GM12891 (cell line): Measurements from ENCODE around the gene MANF.
"Not testable (repeated sequence)": the region's sequence is repeated elsewhere in the genome, so short reads cannot be mapped to it uniquely, and the experiment has no call there.

ENCODE experiments used
- DNase-seq: peaks from one replicate; pipeline ENCODE4 v3.0.0; 2011; ENCODE audit warnings: low spot score; ENCODE audit not compliant: insufficient read length
- FAIRE-seq: peaks from 2 replicates; lab custom pipeline; 2011; peaks lifted over from hg19 to GRCh38; lab: Jason Lieb, UNC
- PAX5 ChIP-seq: IDR thresholded peaks from 2 replicates; pipeline ENCODE4 v1.6.1; 2011; ENCODE audit warnings: low read length, moderate library complexity, mild to moderate bottlenecking; ENCODE audit not compliant: insufficient read depth, severe bottlenecking
- POLR2A ChIP-seq: IDR thresholded peaks from 2 replicates; pipeline ENCODE4 v1.6.1; 2011; ENCODE audit warnings: low read depth, low read length, control low read depth
- POLR2AphosphoS5 ChIP-seq: IDR thresholded peaks from 2 replicates; pipeline ENCODE4 v1.6.1; 2011; ENCODE audit warnings: low read depth, low read length, control low read depth
- POU2F2 ChIP-seq: IDR thresholded peaks from 2 replicates; pipeline ENCODE4 v1.6.1; 2011; ENCODE audit warnings: low read depth, mild to moderate bottlenecking, control low read depth, low read length, moderate library complexity
- SPI1 ChIP-seq: IDR thresholded peaks from 2 replicates; pipeline ENCODE4 v1.6.1; 2011; ENCODE audit warnings: low read depth, low read length, control low read depth
- TAF1 ChIP-seq: IDR thresholded peaks from 2 replicates; pipeline ENCODE4 v1.6.1; 2011; ENCODE audit warnings: low read depth, low read length, control low read depth

MANF gene

DNA sequence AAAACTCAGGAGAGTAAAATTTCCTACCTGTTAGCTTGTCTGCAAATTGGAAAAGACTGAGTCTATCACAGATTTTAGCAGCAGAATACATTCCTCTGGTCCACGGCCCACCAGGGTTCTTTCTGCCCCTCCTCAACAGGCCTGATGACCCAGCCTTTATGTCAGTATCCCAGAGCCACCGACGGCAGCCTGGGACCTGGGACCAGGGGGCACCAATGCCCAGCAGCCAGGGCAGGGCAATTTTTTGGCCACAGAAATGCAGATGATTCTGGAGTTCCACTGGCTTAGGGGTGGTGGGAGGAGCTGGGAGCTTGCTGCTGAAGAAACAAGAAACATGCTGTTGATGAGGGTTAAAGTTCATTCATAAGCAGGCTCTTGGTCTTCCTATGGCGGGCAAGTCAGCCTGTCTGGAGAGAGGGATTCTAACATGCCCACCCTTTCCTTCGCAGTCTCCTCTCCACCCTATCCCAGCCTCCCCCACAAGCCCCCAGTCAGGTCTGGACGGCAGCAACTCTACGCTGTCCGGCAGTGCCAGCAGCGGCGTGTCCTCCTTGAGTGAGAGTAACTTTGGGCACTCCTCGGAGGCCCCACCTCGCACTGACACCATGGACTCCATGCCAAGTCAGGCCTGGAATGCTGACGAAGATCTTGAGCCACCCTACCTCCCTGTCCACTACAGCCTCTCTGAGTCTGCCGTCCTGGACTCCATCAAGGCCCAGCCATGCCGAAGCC lies 4.3 kb upstream of the MANF start:
- FAIRE-seq (no peak), DNase-seq (no peak)
- TF ChIP-seq POU2F2: no peak
- TF ChIP-seq POLR2AphosphoS5: no peak
- TF ChIP-seq TAF1: no peak
- no peak for TF ChIP-seq POLR2A
- no peak for TF ChIP-seq PAX5
- TF ChIP-seq SPI1: no peak

DNA sequence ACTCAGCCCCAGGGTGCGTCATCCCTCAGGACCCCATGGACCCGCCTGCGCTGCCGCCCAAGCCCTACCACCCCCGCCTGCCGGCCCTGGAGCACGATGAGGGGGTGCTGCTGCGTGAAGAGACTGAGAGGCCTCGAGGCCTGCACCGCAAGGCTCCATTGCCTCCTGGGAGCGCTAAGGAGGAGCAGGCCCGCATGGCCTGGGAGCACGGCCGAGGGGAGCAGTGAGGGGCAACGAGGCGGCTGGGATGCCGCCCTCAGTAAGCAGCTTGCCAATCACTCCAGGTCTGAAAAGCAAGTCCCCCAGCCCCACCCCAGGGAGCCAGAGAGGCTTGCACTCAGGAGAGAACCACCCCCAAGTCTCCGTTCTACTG lies 3.8 kb upstream of the MANF start:
- DNase-seq (no peak), FAIRE-seq (no peak)
- TF ChIP-seq PAX5: no peak
- no peak for TF ChIP-seq POLR2AphosphoS5
- no peak for TF ChIP-seq TAF1
- TF ChIP-seq POU2F2: no peak
- TF ChIP-seq SPI1: no peak
- no peak for TF ChIP-seq POLR2A

DNA sequence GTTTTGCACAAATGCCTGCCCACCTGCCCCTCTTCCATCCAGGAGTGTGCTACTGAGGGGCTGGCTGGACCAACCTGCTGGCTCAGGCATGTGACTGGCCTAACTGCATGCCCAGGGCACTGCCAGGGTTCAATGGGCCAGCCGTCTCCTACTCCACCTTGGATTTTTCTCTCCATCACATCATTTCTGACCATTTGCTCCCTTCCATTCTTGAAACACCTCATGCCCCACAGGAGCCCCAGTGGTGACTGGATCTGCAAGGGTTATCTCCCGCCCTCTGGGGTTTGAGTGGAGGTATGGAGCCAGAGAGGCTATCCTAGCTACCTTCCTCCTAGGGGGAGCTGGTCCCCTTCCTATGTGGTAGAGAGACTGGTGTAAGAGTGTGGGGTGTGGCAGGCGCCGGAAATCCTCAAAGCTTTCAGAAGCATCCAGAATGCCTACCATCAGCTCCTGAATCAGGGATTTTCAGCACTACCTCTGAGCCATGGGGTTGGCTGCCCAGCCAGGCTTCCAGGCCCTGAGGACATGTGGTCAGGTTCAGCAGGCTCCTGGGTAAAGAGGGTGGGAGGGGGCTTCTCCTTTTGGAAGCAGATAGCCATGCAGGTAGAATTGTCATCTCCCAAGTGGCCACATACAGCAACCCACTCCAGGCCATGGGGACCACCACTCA lies 2.9 kb upstream of the MANF start:
- TF ChIP-seq POLR2AphosphoS5 (no peak), POLR2A (no peak), SPI1 (no peak), PAX5 (no peak), POU2F2 (no peak), TAF1 (no peak)
- FAIRE-seq (no peak), DNase-seq (no peak)

DNA sequence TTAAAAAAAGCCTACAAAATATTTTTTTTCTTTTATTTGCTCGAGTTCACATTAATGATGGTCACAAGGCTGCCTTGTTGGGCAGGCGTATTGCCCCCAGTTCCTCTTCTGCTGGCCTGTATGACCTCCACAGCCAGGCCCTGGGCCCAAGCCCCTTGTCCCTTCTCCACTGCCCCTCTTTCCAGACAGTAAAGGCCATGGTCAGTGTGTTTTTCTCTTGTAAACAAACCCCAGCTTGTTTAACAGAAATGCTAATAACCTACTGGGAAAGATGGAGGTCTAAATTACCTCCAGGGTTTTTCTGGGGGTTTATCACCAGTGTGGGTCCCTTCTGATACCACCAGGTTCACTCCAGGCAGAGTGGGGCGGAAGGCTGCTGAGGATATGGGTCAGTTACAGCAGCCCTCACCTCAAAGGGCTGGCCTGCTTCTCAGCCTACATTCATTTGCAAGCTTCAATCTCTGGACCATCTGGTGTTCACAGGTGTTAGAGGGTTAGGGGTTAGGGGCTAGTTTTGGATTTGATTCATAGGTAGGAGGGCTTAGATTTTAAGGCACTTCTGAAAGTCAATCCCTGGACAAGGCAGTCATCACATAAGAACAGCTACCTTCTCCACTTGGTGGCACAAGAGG lies 2.0 kb upstream of the MANF start:
- TF ChIP-seq POU2F2: no peak
- no peak for TF ChIP-seq TAF1
- TF ChIP-seq POLR2AphosphoS5: no peak
- TF ChIP-seq PAX5: no peak
- TF ChIP-seq SPI1: no peak
- no peak for TF ChIP-seq POLR2A
- FAIRE-seq (peak; percentile 33), DNase-seq (no peak)

DNA sequence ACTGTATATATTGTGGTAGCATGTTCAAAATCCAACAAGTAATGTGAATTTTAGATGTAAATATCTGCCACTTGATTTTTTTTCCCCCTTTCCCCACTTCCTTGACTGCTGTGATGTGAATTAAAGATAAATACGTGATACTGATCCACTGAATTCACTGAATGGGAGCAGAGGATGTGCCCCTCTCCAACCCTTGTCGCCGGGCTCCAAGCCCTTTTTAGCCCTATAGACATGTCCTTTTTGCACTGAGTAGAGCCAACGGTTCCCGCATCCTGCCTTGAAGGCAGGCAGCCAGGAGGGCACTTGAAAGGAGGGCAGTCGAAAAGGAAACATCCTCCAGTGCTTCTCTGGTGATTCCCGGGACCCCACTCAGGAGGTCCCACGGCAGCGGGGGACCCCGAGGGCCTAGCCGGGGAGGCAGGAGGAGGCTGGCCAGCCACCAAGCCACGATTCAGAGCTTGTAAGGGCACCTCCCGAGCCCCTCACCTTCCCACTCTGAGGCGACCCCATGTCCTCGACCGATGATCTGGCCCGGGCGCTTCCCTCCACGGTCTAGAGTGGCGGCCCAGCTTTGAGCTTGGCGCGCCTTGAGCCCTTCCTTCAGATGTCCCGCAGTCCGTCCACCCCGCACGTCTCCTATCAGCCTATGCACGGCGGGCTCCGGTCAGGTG lies 901 bp upstream of the MANF start:
- no peak for TF ChIP-seq PAX5
- no peak for TF ChIP-seq TAF1
- no peak for TF ChIP-seq SPI1
- TF ChIP-seq POU2F2: no peak
- no peak for TF ChIP-seq POLR2A
- TF ChIP-seq POLR2AphosphoS5: no peak
- no peak for DNase-seq
- no peak for FAIRE-seq

DNA sequence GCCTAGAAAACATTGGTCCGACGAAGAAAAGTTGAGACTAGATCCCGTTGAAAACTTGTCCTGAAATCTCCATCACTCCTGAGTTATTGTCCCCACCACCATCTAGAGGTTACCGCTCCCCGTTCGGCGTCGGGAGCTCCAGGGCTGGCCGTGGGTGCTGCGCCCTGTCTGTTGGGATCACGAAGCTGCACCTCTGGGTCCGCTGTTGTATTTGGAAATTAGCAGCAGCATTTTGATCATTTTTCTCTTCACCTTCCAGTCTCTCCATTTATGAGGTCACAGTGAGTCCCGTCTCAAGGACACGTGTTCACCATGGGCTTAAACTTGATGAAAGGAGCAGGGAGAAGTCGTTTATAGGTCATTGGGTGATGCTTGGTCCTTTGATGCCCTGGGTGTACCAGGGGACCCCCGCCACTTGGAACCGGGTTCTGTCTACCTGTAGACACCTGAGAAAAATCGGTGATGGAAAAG lies 565 bp downstream of the MANF start:
- FAIRE-seq (peak; percentile 61), DNase-seq (no peak)
- TF ChIP-seq SPI1: no peak
- no peak for TF ChIP-seq POLR2AphosphoS5
- TF ChIP-seq POU2F2: no peak
- TF ChIP-seq TAF1: no peak
- TF ChIP-seq PAX5: no peak
- TF ChIP-seq POLR2A: no peak

DNA sequence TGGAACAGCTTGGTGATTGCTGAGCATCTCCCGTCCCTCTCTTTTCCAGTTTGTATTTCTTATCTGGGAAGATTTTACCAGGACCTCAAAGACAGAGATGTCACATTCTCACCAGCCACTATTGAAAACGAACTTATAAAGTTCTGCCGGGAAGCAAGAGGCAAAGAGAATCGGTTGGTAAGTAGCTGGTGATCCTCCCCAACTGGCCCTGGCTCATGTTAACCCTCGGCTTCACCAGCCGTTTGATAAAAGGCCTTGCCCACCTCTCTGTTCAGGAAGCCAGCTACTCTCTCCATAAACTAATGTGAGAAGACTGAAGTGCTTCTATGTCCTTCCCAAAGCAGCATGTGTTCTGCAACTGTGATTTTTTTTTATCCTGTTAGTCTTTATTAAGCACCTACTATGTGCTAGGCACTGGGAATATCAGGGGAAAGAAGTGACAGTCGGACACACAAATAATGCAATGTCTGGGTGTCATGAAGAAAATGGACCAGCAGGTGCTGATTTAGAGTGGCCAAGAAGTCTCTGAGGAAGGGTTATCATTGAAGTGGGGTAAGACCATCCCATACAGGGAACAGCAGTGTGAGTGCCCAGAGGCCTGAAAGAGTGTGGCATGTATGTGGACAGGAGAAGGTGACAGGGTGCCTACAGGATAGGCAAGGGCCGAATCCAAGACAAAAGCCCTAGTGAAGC lies 1.2 kb downstream of the MANF start:
- TF ChIP-seq POU2F2 (no peak), PAX5 (no peak), POLR2A (no peak), TAF1 (no peak), POLR2AphosphoS5 (no peak), SPI1 (no peak)
- FAIRE-seq (peak; percentile 5), DNase-seq (no peak)

DNA sequence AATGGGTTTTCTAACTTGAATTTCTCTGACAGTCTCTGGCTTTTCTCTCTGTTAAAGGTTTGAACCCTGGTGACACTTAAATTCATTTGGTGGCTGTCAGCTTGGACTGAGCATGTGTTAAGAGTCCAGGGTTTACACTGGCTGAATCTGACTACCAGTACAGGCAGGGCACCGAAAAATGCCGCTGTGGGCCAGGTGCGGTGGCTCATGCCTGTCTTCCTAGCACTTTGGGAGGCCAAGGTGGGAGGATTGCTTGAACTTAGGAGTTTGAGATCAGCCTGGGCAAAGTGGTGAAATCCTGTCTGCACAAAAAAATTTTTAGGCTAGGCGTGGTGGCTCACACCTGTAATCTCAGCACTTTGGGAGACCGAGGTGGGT lies 1.8 kb downstream of the MANF start:
- TF ChIP-seq SPI1: no peak
- no peak for TF ChIP-seq PAX5
- no peak for TF ChIP-seq POU2F2
- no peak for TF ChIP-seq POLR2A
- TF ChIP-seq POLR2AphosphoS5: no peak
- DNase-seq: no peak
- no peak for FAIRE-seq

DNA sequence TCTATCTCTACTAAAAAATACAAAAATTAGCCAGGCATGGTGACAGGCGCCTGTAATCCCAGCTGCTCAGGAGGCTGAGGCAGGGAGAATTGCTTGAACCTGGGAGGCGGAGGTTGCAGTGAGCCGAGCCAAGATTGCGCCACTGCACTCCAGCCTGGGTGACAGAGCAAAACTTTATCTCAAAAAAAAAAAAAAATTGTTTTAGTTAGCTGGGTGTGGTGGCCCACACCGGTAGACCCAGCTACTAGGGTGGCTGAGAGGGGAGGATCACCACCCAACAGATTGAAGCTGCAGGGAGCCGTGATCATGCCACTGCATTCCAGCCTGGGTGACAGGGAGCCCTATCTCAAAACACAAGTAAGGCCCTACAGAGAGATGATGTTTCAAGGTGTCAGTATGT lies 2.2 kb downstream of the MANF start:
- not testable (repeated sequence) for DNase-seq, FAIRE-seq
